ENCODE data around the gene ARHGAP40.

GRCh38 chr20:38583306-38583705, 18.3 kb upstream of the ARHGAP40 start:
- no peak for TF ChIP-seq FOXJ2 (tag; IDR thresholded peaks at IDR 0.05)
- TF ChIP-seq, protein P1, sequence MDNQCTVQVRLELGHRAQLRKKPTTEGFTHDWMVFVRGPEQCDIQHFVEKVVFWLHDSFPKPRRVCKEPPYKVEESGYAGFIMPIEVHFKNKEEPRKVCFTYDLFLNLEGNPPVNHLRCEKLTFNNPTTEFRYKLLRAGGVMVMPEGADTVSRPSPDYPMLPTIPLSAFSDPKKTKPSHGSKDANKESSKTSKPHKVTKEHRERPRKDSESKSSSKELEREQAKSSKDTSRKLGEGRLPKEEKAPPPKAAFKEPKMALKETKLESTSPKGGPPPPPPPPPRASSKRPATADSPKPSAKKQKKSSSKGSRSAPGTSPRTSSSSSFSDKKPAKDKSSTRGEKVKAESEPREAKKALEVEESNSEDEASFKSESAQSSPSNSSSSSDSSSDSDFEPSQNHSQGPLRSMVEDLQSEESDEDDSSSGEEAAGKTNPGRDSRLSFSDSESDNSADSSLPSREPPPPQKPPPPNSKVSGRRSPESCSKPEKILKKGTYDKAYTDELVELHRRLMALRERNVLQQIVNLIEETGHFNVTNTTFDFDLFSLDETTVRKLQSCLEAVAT (IDR thresholded peaks at IDR 0.05) = no peak
- TF ChIP-seq, protein P2, sequence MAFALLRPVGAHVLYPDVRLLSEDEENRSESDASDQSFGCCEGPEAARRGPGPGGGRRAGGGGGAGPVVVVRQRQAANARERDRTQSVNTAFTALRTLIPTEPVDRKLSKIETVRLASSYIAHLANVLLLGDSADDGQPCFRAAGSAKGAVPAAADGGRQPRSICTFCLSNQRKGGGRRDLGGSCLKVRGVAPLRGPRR (CRISPR knock-in tag; IDR thresholded peaks at IDR 0.05) = no peak

All from K562 (cell line).